ENCODE measurements around the gene OR52A1.

GRCh38 chr11:5151713-5152153 lies 2.8 kb downstream of the OR52A1 start:
- no peak for TF ChIP-seq CTCF (conservative IDR thresholded peaks at IDR 0.05; ENCODE audit: low read depth, low read length)
- no peak for TF ChIP-seq NFE2L2 (IDR thresholded peaks at IDR 0.05; ENCODE audit: low read depth, low read length)
- TF ChIP-seq RFX5 (IDR thresholded peaks at IDR 0.05; ENCODE audit: low read depth, low read length) = no peak
- TF ChIP-seq RCOR1 (IDR thresholded peaks at IDR 0.05; ENCODE audit: insufficient replicate concordance, low read length) = no peak
- no peak for TF ChIP-seq POLR2A (IDR thresholded peaks at IDR 0.05; ENCODE audit: low read depth, low read length)
- TF ChIP-seq USF2 (IDR thresholded peaks at IDR 0.05; ENCODE audit: low read depth, low read length) = no peak
- TF ChIP-seq BHLHE40 (IDR thresholded peaks at IDR 0.05; ENCODE audit: low read depth, low read length) = no peak
- TF ChIP-seq MAZ (IDR thresholded peaks at IDR 0.05; ENCODE audit: borderline replicate concordance, low read depth, low read length) = no peak
- no peak for TF ChIP-seq CEBPB (IDR thresholded peaks at IDR 0.05; ENCODE audit: low read depth, low read length)
- TF ChIP-seq SMC3 (IDR thresholded peaks at IDR 0.05; ENCODE audit: low read depth, low read length) = no peak
- no peak for TF ChIP-seq ELK1 (IDR thresholded peaks at IDR 0.05; ENCODE audit: borderline replicate concordance, low read depth, low read length)
- TF ChIP-seq FOS (IDR thresholded peaks at IDR 0.05; ENCODE audit: low read depth, low read length) = no peak
- no peak for TF ChIP-seq CHD1 (IDR thresholded peaks at IDR 0.05; ENCODE audit: low read depth, low read length)
- no peak for TF ChIP-seq MXI1 (IDR thresholded peaks at IDR 0.05; ENCODE audit: borderline replicate concordance, low read depth, low read length)
